Subcutaneous abdominal adipose tissue (tissue), 5 donors: ENCODE data around the gene TBRG4.
A peak's percentile ranks its signal among the peaks of the same experiment; 100 is the strongest.

Experiments
- H3K27ac ChIP-seq: one replicate; pipeline ENCODE4 v1.7.0; 2013; ENCODE audit warnings: low read depth, mild to moderate bottlenecking, inconsistent platforms, low read length, moderate library complexity
- H3K27me3 ChIP-seq, 5 donors: one replicate each; pipeline ENCODE4 v1.7.0; 2013; ENCODE audit warnings: low read length in 5 of 5, inconsistent platforms in 1 of 5; ENCODE audit not compliant: control insufficient read depth in 5 of 5, insufficient read depth in 4 of 5
- H3K36me3 ChIP-seq, 5 donors: one replicate each; pipeline ENCODE4 v1.7.0; 2013; ENCODE audit warnings: low read length in 5 of 5; ENCODE audit not compliant: control insufficient read depth in 5 of 5, insufficient read depth in 5 of 5
- H3K4me1 ChIP-seq, 5 donors: one replicate each; pipeline ENCODE4 v1.7.0; 2013; ENCODE audit warnings: low read length in 5 of 5, mild to moderate bottlenecking in 3 of 5, moderate library complexity in 1 of 5; ENCODE audit not compliant: control insufficient read depth in 5 of 5, insufficient read depth in 5 of 5
- H3K4me3 ChIP-seq, 5 donors: one replicate each; pipeline ENCODE4 v1.7.0; 2013; ENCODE audit warnings: low read length in 5 of 5, low read depth in 1 of 5
- H3K9ac ChIP-seq, 5 donors: one replicate each; pipeline ENCODE4 v1.7.0; 2013; ENCODE audit warnings: low read length in 5 of 5, mild to moderate bottlenecking in 4 of 5, moderate library complexity in 3 of 5
- H3K9me3 ChIP-seq, 5 donors: one replicate each; pipeline ENCODE4 v1.7.0; 2013; ENCODE audit warnings: low read length in 5 of 5; ENCODE audit not compliant: control insufficient read depth in 5 of 5
- donor health status: healthy.
- donor health status: healthy.
- donor health status: healthy.
- donor health status: healthy.
- donor health status: healthy.

Gene TBRG4

DNA sequence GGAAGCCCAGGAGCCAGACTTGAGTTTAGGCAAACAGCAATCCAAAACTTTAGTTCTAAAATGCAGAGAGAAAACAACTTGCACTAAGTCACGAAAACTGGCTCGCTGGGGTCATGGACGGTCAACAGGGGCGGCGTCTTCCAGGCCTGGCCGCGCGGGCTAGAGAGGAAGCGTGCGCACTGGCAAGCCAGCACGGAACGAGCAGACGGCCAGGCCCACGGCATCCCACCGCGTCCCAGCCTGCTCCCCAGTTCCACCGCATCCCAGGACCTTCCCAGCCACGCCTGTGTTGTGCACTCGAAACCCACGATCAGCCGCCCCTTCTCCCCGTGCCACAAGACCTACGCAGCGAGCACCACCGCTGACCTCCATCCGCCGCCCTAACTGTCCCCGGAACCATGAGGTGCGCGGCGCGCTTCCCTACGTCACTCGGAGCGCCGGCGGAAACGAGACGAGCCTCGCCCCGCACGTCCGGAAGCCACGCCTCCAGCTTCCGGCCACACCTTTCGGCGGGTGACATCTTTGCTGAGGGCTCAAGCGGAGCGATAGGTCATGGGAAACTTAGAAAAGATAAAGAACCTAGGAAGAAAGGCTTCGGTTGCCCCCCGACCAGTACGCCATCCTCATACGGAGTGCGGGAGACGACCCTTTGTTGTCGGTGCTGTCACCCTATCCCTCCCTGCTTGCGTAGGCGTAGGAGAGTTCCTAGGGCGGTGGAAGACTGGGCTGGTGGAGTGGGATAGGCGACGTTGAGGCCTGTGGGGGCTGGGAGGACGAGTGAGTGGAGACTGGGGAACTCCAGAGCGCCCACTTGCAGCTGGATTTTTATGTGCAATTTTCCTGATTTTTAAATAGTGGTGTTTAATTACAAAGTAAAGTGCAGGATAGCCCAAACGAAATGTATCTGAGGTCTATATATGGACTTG lies at the start of gene TBRG4:
Gene TBRG4 (minus strand): TSS at position 400 of the 926 bp plus-strand sequence. CDS start 2,460 bp downstream, outside the sequence.
- Histone ChIP-seq H3K9me3 (no peaks in the 10 kb centered on the region), H3K27me3 (no peaks in the 10 kb centered on the region), H3K4me3 (peak within 1 kb of the TSS; percentile 95 to 99 (median 97)), H3K36me3 (peaks cover 0 to 28% (median 25%) of the 10 kb centered on the region in 5 donors), H3K27ac (peak within 1 kb of the TSS; percentile 92), H3K4me1 (peaks cover 0 to 38% (median 28%) of the 10 kb centered on the region in 5 donors), H3K9ac (peak within 1 kb of the TSS; percentile 69 to 94 (median 88))

DNA sequence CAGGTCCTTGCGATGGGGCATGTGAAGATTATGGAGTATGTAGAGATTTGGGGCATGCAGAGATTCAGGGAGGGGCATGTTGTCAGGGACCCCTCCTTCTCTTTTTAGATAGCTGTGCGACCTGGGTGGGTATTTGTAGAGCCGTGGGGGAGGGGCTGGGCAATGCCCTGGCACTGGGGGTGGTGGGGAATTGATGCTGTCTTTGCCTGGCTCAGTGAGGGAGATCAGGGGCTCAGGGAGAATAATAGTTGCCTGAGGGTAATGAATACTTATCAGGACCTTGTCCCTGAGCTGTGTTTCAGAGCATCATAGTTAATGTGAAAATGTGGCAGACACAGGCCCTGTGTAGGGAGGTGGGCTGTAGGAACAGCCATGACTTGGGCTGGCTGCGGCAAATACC lies 49.6 kb upstream of the TBRG4 start:
- Histone ChIP-seq H3K9me3 (peaks cover 4 to 14% (median 6%) of the 10 kb centered on the region in 5 donors), H3K27ac (no peak overlapping the region), H3K36me3 (peaks cover 0 to 4% (median 0%) of the 10 kb centered on the region in 5 donors), H3K9ac (no peak overlapping the region), H3K4me3 (peak overlapping the region in 2 of 5 donors; percentile 19 to 34), H3K27me3 (peaks cover 4 to 21% (median 6%) of the 10 kb centered on the region in 5 donors), H3K4me1 (peaks cover 0 to 38% (median 4%) of the 10 kb centered on the region in 5 donors)

DNA sequence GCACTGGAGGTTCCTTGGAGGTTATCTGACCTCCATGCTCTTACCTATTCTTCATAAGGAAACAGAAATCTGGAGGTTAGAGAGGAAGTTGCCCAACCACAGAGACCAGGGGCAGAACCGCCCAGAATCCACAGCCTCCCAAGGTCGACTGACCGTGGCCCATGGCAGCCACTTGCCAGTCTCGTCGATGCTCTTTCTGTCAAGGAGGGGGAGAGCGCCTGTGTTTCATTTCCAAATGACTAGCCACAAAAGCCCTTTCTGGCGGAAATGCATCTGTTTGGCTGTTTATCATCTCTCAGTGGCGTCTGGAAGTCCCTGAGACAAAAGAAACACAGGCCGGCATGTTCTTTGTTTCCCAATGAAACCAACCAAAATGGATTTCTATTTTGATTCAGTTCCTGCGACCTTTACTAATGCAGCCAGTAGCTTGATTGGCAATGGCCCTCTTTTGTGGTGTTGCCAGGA lies 49.0 kb upstream of the TBRG4 start:
- Histone ChIP-seq H3K27me3 (peaks cover 6 to 21% (median 6%) of the 10 kb centered on the region in 5 donors), H3K4me1 (peaks cover 0 to 38% (median 4%) of the 10 kb centered on the region in 5 donors), H3K9me3 (peaks cover 4 to 14% (median 6%) of the 10 kb centered on the region in 5 donors), H3K27ac (no peak overlapping the region), H3K36me3 (peaks cover 0 to 4% (median 0%) of the 10 kb centered on the region in 5 donors), H3K4me3 (peak overlapping the region in 2 of 5 donors; percentile 19 to 34), H3K9ac (peak overlapping the region in 1 of 5 donors; percentile 30)

DNA sequence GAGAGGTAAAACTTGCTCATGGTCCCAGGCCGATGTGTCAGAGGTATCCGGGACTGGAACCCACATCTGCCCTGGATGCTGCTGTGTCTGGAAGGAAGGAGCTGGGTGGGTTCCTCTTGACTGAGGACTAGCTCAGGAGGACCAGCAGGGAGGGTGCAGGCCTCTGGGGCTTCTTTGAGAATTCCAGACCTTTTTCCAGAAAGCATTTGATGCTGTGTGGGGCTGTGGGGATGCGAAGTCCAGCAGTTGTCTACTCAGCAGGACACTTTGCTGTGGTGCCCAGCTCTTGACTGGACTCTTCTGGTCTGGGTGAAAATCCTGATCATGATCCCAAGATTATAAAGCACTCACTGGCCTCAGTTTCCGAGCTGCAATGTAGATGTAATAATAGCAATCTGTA lies 47.8 kb upstream of the TBRG4 start:
- H3K27me3 ChIP-seq: peaks cover 6 to 21% (median 6%) of the 10 kb centered on the region in 5 donors
- H3K27ac ChIP-seq: no peak overlapping the region
- peak overlapping the region in 1 of 5 donors; percentile 63 for H3K9ac ChIP-seq
- peaks cover 0 to 4% (median 0%) of the 10 kb centered on the region in 5 donors for H3K36me3 ChIP-seq
- peak overlapping the region in 3 of 5 donors; percentile 57 to 69 (median 59) for H3K4me3 ChIP-seq
- H3K4me1 ChIP-seq: peaks cover 0 to 43% (median 4%) of the 10 kb centered on the region in 5 donors
- H3K9me3 ChIP-seq: peaks cover 4 to 11% (median 6%) of the 10 kb centered on the region in 5 donors

DNA sequence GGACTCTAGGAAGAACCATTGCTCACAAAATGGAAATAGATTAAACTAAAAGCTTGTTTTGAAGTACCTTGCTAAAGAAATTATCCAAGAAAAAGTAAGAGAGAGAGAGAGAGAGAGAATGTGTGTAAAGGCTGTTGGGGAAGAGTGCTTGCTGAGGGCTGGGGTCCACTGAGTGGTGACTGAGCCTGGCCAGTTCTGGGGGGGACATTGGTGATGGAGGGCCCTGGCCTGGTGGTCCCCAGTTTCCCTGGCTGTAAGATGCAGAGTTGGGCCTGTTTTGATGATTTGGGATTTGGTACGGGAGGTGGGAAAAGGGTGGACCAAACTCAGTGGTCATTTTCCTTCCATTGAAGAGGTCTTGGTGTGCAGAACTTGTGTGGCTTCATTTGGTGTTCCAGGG lies 47.0 kb upstream of the TBRG4 start:
- H3K9me3 ChIP-seq: peaks cover 0 to 3% (median 0%) of the 10 kb centered on the region in 5 donors
- H3K36me3 ChIP-seq: peaks cover 0 to 4% (median 0%) of the 10 kb centered on the region in 5 donors
- peaks cover 6 to 21% (median 6%) of the 10 kb centered on the region in 5 donors for H3K27me3 ChIP-seq
- peak overlapping the region in 4 of 5 donors; percentile 48 to 69 (median 58) for H3K4me3 ChIP-seq
- peak overlapping the region; percentile 10 for H3K27ac ChIP-seq
- H3K4me1 ChIP-seq: peaks cover 0 to 43% (median 4%) of the 10 kb centered on the region in 5 donors
- H3K9ac ChIP-seq: peak overlapping the region in 3 of 5 donors; percentile 35 to 63 (median 63)

DNA sequence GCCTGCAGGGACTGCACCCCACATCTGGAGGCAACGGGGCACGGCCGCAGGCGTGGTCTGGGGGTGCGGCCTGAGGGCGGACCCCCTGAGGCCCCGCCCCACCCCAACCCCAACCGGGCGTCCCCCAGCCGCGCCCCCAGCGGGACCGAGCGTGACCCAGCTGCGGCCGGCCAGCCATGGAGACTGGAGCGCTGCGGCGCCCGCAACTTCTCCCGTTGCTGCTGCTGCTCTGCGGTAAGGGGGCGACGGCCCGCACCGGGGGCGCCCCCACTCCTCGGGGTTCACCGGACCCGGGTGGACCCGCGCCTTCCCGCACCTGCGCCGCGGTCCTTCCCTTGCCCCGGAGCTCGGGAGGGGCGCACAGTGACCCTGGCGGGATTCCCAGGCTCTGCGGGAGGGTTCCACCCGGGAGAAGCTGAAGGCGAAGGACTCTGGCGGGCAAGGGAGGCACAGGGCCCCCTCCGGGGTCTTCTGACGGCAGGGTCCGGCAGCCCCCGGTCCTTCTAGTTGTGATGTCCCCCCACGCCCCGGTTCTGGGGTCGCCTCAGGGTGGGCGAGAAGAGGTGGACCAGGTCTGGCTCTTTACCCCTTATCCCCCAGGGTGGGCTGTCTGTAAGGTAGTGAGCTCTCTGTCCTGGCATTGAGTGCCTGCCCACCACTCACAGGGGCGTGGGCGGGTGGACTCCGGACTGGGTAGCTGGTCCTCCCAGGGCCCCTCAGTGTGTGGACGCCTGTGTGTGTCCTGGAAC lies 46.3 kb upstream of the TBRG4 start, which contains the start of gene RAMP3:
Gene RAMP3 (plus strand): TSS at position 139 of the 749 bp plus-strand sequence. CDS start 38 bp downstream, at position 177.
- Histone ChIP-seq H3K9ac (peak within 1 kb of the TSS in 3 of 5 donors; percentile 35 to 63 (median 63)), H3K4me3 (peak within 1 kb of the TSS in 4 of 5 donors; percentile 48 to 69 (median 58)), H3K27me3 (peaks cover 6 to 21% (median 6%) of the 10 kb centered on the region in 5 donors), H3K4me1 (peaks cover 0 to 43% (median 4%) of the 10 kb centered on the region in 5 donors), H3K9me3 (no peaks in the 10 kb centered on the region), H3K27ac (peak within 1 kb of the TSS; percentile 10), H3K36me3 (peaks cover 0 to 4% (median 0%) of the 10 kb centered on the region in 5 donors)

DNA sequence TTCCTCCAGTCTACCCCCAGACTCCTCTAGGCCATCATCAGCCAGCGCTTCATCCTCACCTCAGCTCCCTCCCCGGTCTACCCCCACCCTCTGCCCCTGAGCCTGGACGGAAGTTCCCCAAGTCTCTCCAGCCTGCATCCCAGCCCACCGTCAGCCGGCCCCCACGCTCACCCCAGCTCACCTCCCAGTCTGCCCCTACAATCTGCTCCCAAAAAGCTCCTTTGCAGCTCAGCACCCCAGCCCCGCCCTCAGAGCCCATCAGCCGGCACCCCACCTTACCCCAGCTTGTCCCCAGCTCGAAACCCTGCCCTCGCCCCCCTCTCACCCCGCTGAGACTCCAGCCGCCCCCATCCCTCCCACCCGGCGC lies 45.8 kb upstream of the TBRG4 start:
- H3K27me3 ChIP-seq: peaks cover 6 to 21% (median 6%) of the 10 kb centered on the region in 5 donors
- H3K9me3 ChIP-seq: no peaks in the 10 kb centered on the region
- H3K4me1 ChIP-seq: peaks cover 0 to 39% (median 4%) of the 10 kb centered on the region in 5 donors
- H3K9ac ChIP-seq: no peak overlapping the region
- H3K4me3 ChIP-seq: peak overlapping the region in 3 of 5 donors; percentile 32 to 57 (median 48)
- H3K27ac ChIP-seq: no peak overlapping the region
- H3K36me3 ChIP-seq: no peaks in the 10 kb centered on the region

DNA sequence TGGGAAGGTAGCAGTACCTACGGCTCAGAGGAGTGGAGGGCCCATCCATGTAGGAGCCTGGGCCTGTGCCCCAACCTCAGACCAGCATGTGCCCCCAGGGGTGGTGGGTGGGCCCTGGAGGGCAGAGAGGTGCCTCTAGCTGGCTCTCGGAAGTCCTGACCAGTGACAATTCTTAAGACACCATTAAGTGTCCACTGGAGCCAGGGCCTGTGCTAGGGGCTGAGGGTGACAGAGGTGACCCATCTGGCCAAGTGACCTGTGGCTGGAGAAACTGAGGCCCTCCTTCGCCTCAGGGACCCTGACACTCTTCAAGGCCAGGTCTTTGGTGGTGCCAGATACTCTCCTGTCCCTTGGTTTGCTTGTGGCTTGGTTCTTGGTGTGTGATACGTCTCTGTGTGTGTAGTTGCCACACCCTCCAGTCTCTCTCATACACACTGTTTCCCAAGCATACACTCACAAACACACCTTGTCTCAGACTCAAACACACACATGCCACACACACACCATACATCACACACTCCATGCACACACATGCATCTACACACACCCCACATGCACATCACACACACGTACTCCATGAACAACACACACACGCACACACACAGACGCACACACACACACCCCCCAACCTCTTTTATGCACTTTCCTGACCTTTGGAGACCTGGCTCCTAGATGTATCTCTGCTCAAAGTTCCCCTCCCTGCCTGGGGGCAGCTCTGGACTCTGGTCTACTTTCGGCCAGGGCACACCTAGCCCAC lies 45.2 kb upstream of the TBRG4 start:
- H3K4me3 ChIP-seq: peak overlapping the region in 3 of 5 donors; percentile 32 to 57 (median 48)
- peaks cover 6 to 21% (median 6%) of the 10 kb centered on the region in 5 donors for H3K27me3 ChIP-seq

DNA sequence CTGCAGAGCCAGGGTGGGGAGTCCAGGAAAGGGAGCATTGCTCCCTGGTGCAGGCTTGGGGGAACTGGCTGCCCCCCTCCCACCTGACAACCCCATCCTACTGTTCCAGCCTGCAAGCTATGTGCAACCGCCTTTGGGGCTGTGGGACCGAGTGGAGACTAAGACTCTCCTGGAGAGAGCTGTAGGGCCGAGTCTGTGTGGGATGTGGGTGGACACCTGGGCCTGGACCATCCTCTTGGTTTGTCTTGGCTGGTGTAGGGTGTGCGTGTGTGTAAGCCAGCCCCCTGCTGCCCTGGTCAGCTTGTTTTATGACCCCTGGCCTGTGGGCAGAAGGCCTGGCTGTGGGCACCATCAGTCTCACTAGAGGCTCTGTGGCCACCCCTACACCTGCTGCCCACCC lies 44.4 kb upstream of the TBRG4 start:
- Histone ChIP-seq H3K4me3 (no peak overlapping the region), H3K36me3 (no peaks in the 10 kb centered on the region), H3K9ac (no peak overlapping the region), H3K4me1 (peaks cover 0 to 30% (median 4%) of the 10 kb centered on the region in 5 donors), H3K9me3 (no peaks in the 10 kb centered on the region), H3K27me3 (peaks cover 6 to 22% (median 6%) of the 10 kb centered on the region in 5 donors), H3K27ac (no peak overlapping the region)

More for the DNA sequence above, 45.2 kb upstream of the TBRG4 start:
- H3K9me3 ChIP-seq: no peaks in the 10 kb centered on the region
- H3K27ac ChIP-seq: no peak overlapping the region
- H3K4me1 ChIP-seq: peaks cover 0 to 37% (median 4%) of the 10 kb centered on the region in 5 donors
- H3K9ac ChIP-seq: no peak overlapping the region
- no peaks in the 10 kb centered on the region for H3K36me3 ChIP-seq
